Measurements from ENCODE around the gene KCNJ6.
"Not testable (repeated sequence)": the region's sequence is repeated elsewhere in the genome, so short reads cannot be mapped to it uniquely, and the experiment has no call there.

KCNJ6 gene

GRCh38 chr21:37578471-37579126 lies 337.7 kb downstream of the KCNJ6 start:
- no peak overlapping the region for H2BK120ac ChIP-seq (ENCODE audit: low read depth, low read length)
- no CpG with 5 or more reads among the region's 2 CpGs for WGBS
- no peak overlapping the region for H4K91ac ChIP-seq (ENCODE audit: low read length)
- no peak overlapping the region for H2AFZ ChIP-seq (ENCODE audit: low read depth, low read length)
- H3K4ac ChIP-seq (ENCODE audit: low read depth in 1 of 2, low read length in 2 of 2): no peak overlapping the region
- H4K8ac ChIP-seq (ENCODE audit: low read length): no peak overlapping the region
- H2BK12ac ChIP-seq (ENCODE audit: low read length in 2 of 2): no peak overlapping the region
- no peak overlapping the region for H3K14ac ChIP-seq (ENCODE audit: low read length in 2 of 2)
- no peak overlapping the region for H3K27ac ChIP-seq (ENCODE audit: low read length, poor library complexity, severe bottlenecking)
- H3K4me3 ChIP-seq (ENCODE audit: insufficient read depth in 1 of 2, low read depth in 1 of 2, low read length in 2 of 2): no peak overlapping the region
- no peak overlapping the region for H2AK5ac ChIP-seq (ENCODE audit: low read length, severe bottlenecking)
- H3K9ac ChIP-seq (ENCODE audit: low read length): no peak overlapping the region
- H3K27me3 ChIP-seq (ENCODE audit: control insufficient read depth in 1 of 2, insufficient read depth in 1 of 2, low read length in 2 of 2): peaks cover 0 to 3% of the 10 kb centered on the region in 2 experiments
- H3K36me3 ChIP-seq (ENCODE audit: control insufficient read depth in 1 of 2, insufficient read depth in 2 of 2, low read depth in 1 of 2, low read length in 2 of 2): no peaks in the 10 kb centered on the region
- H3K4me1 ChIP-seq (ENCODE audit: control insufficient read depth, insufficient read depth, low read depth, low read length): no peaks in the 10 kb centered on the region
- H2BK15ac ChIP-seq (ENCODE audit: low read depth, poor library complexity, severe bottlenecking): no peak overlapping the region
- H3K23ac ChIP-seq (ENCODE audit: low read length in 2 of 2): no peak overlapping the region
- no peak overlapping the region for H2BK5ac ChIP-seq (ENCODE audit: low read depth, low read length, poor library complexity, severe bottlenecking)
- DNase-seq: no peak
- peaks cover 17% of the 10 kb centered on the region for H3K9me3 ChIP-seq (ENCODE audit: control insufficient read depth, low read length)
- H3K18ac ChIP-seq (ENCODE audit: low read depth in 1 of 2, low read length in 2 of 2): no peak overlapping the region
- no peak overlapping the region for H3K4me2 ChIP-seq (ENCODE audit: low read length, poor library complexity, severe bottlenecking)
- no peaks in the 10 kb centered on the region for H3K79me1 ChIP-seq (replicated peaks; ENCODE audit: low read length, poor library complexity, severe bottlenecking)

- H2BK12ac ChIP-seq (ENCODE audit: low read length in 2 of 2); H3K4ac ChIP-seq (ENCODE audit: low read depth in 1 of 2, low read length in 2 of 2); H3K9ac ChIP-seq (ENCODE audit: low read length); H2BK5ac ChIP-seq (ENCODE audit: low read depth, low read length, poor library complexity, severe bottlenecking); H3K27me3 ChIP-seq (ENCODE audit: control insufficient read depth in 1 of 2, insufficient read depth in 1 of 2, low read length in 2 of 2); H3K18ac ChIP-seq (ENCODE audit: low read depth in 1 of 2, low read length in 2 of 2); H4K8ac ChIP-seq (ENCODE audit: low read length); H3K36me3 ChIP-seq (ENCODE audit: control insufficient read depth in 1 of 2, insufficient read depth in 2 of 2, low read depth in 1 of 2, low read length in 2 of 2); H3K4me2 ChIP-seq (ENCODE audit: low read length, poor library complexity, severe bottlenecking); H3K79me1 ChIP-seq (replicated peaks; ENCODE audit: low read length, poor library complexity, severe bottlenecking); H4K91ac ChIP-seq (ENCODE audit: low read length); H2AK5ac ChIP-seq (ENCODE audit: low read length, severe bottlenecking); H2BK120ac ChIP-seq (ENCODE audit: low read depth, low read length); DNase-seq; H2BK15ac ChIP-seq (ENCODE audit: low read depth, poor library complexity, severe bottlenecking); H3K4me1 ChIP-seq (ENCODE audit: control insufficient read depth, insufficient read depth, low read depth, low read length); H3K14ac ChIP-seq (ENCODE audit: low read length in 2 of 2); H3K27ac ChIP-seq (ENCODE audit: low read length, poor library complexity, severe bottlenecking); H3K4me3 ChIP-seq (ENCODE audit: insufficient read depth in 1 of 2, low read depth in 1 of 2, low read length in 2 of 2); H3K23ac ChIP-seq (ENCODE audit: low read length in 2 of 2); H2AFZ ChIP-seq (ENCODE audit: low read depth, low read length): not testable (repeated sequence)
- WGBS: no CpG with 5 or more reads among the region's 1 CpG
- H3K9me3 ChIP-seq (ENCODE audit: control insufficient read depth, low read length): peaks cover 17% of the 10 kb centered on the region
Observed at GRCh38 chr21:37576929-37577328, 339.3 kb downstream of the KCNJ6 start.

GRCh38 chr21:37575580-37575979 lies 340.7 kb downstream of the KCNJ6 start:
- no peak overlapping the region for H3K4me2 ChIP-seq (ENCODE audit: low read length, poor library complexity, severe bottlenecking)
- no peak overlapping the region for H2AK5ac ChIP-seq (ENCODE audit: low read length, severe bottlenecking)
- H3K9me3 ChIP-seq (ENCODE audit: control insufficient read depth, low read length): peaks cover 17% of the 10 kb centered on the region
- H2BK15ac ChIP-seq (ENCODE audit: low read depth, poor library complexity, severe bottlenecking): no peak overlapping the region
- H2BK12ac ChIP-seq (ENCODE audit: low read length in 2 of 2): no peak overlapping the region
- H3K18ac ChIP-seq (ENCODE audit: low read depth in 1 of 2, low read length in 2 of 2): no peak overlapping the region
- H3K4ac ChIP-seq (ENCODE audit: low read depth in 1 of 2, low read length in 2 of 2): no peak overlapping the region
- no peak overlapping the region for H3K9ac ChIP-seq (ENCODE audit: low read length)
- H2BK120ac ChIP-seq (ENCODE audit: low read depth, low read length): no peak overlapping the region
- no peak overlapping the region for H2AFZ ChIP-seq (ENCODE audit: low read depth, low read length)
- H3K4me3 ChIP-seq (ENCODE audit: insufficient read depth in 1 of 2, low read depth in 1 of 2, low read length in 2 of 2): no peak overlapping the region
- H4K91ac ChIP-seq (ENCODE audit: low read length): no peak overlapping the region
- no peaks in the 10 kb centered on the region for H3K4me1 ChIP-seq (ENCODE audit: control insufficient read depth, insufficient read depth, low read depth, low read length)
- no peak for DNase-seq
- H3K36me3 ChIP-seq (ENCODE audit: control insufficient read depth in 1 of 2, insufficient read depth in 2 of 2, low read depth in 1 of 2, low read length in 2 of 2): no peaks in the 10 kb centered on the region
- 94% methylated on average over 11 of the region's 11 CpGs for WGBS
- H3K27ac ChIP-seq (ENCODE audit: low read length, poor library complexity, severe bottlenecking): no peak overlapping the region
- no peak overlapping the region for H3K23ac ChIP-seq (ENCODE audit: low read length in 2 of 2)
- H3K14ac ChIP-seq (ENCODE audit: low read length in 2 of 2): no peak overlapping the region
- H3K79me1 ChIP-seq (replicated peaks; ENCODE audit: low read length, poor library complexity, severe bottlenecking): no peaks in the 10 kb centered on the region
- peaks cover 0 to 16% of the 10 kb centered on the region in 2 experiments for H3K27me3 ChIP-seq (ENCODE audit: control insufficient read depth in 1 of 2, insufficient read depth in 1 of 2, low read length in 2 of 2)
- H4K8ac ChIP-seq (ENCODE audit: low read length): no peak overlapping the region
- no peak overlapping the region for H2BK5ac ChIP-seq (ENCODE audit: low read depth, low read length, poor library complexity, severe bottlenecking)

GRCh38 chr21:37574751-37575150 lies 341.5 kb downstream of the KCNJ6 start:
- no peak overlapping the region for H2BK15ac ChIP-seq (ENCODE audit: low read depth, poor library complexity, severe bottlenecking)
- H3K4me2 ChIP-seq (ENCODE audit: low read length, poor library complexity, severe bottlenecking): no peak overlapping the region
- no peak overlapping the region for H4K8ac ChIP-seq (ENCODE audit: low read length)
- H3K27ac ChIP-seq (ENCODE audit: low read length, poor library complexity, severe bottlenecking): no peak overlapping the region
- H3K14ac ChIP-seq (ENCODE audit: low read length in 2 of 2): no peak overlapping the region
- H3K9ac ChIP-seq (ENCODE audit: low read length): no peak overlapping the region
- no peaks in the 10 kb centered on the region for H3K79me1 ChIP-seq (replicated peaks; ENCODE audit: low read length, poor library complexity, severe bottlenecking)
- no peak for DNase-seq
- H2BK5ac ChIP-seq (ENCODE audit: low read depth, low read length, poor library complexity, severe bottlenecking): no peak overlapping the region
- H3K18ac ChIP-seq (ENCODE audit: low read depth in 1 of 2, low read length in 2 of 2): no peak overlapping the region
- no peak overlapping the region for H4K91ac ChIP-seq (ENCODE audit: low read length)
- no peak overlapping the region for H2AFZ ChIP-seq (ENCODE audit: low read depth, low read length)
- H3K9me3 ChIP-seq (ENCODE audit: control insufficient read depth, low read length): peaks cover 17% of the 10 kb centered on the region
- H2AK5ac ChIP-seq (ENCODE audit: low read length, severe bottlenecking): no peak overlapping the region
- no peak overlapping the region for H3K23ac ChIP-seq (ENCODE audit: low read length in 2 of 2)
- no peak overlapping the region for H3K4me3 ChIP-seq (ENCODE audit: insufficient read depth in 1 of 2, low read depth in 1 of 2, low read length in 2 of 2)
- peaks cover 0 to 16% of the 10 kb centered on the region in 2 experiments for H3K27me3 ChIP-seq (ENCODE audit: control insufficient read depth in 1 of 2, insufficient read depth in 1 of 2, low read length in 2 of 2)
- H3K4me1 ChIP-seq (ENCODE audit: control insufficient read depth, insufficient read depth, low read depth, low read length): no peaks in the 10 kb centered on the region
- no peak overlapping the region for H2BK12ac ChIP-seq (ENCODE audit: low read length in 2 of 2)
- 90% methylated on average over 7 of the region's 7 CpGs for WGBS
- H3K36me3 ChIP-seq (ENCODE audit: control insufficient read depth in 1 of 2, insufficient read depth in 2 of 2, low read depth in 1 of 2, low read length in 2 of 2): no peaks in the 10 kb centered on the region
- H3K4ac ChIP-seq (ENCODE audit: low read depth in 1 of 2, low read length in 2 of 2): no peak overlapping the region
- no peak overlapping the region for H2BK120ac ChIP-seq (ENCODE audit: low read depth, low read length)

Measured in mesenchymal stem cell (in vitro differentiated cells and primary cell).